GM19324 (cell line): ENCODE measurements around the gene MTRF1.
"Not testable (repeated sequence)": the region's sequence is repeated elsewhere in the genome, so short reads cannot be mapped to it uniquely, and the experiment has no call there.

Experiments used
- ATAC-seq: cut with Tn5 transposase; IDR thresholded peaks from one replicate; pipeline ENCODE4 v1.9.1; 2021; ENCODE audit warnings: mild to moderate bottlenecking, moderate library complexity; ENCODE audit not compliant: unreplicated experiment, low FRiP score

MTRF1 gene

GRCh38 chr13:41179593-41180250 lies 83.7 kb downstream of the MTRF1 start:
- ATAC-seq, result no peak

- ATAC-seq, result no peak
Measured at GRCh38 chr13:41178040-41178439, 85.3 kb downstream of the MTRF1 start.

GRCh38 chr13:41177616-41178015 lies 85.8 kb downstream of the MTRF1 start:
- no peak for ATAC-seq

GRCh38 chr13:41175576-41175975 lies 87.8 kb downstream of the MTRF1 start:
- ATAC-seq, result not testable (repeated sequence)
